ENCODE measurements around the gene ELOF1.
"Not testable (repeated sequence)": the region's sequence is repeated elsewhere in the genome, so short reads cannot be mapped to it uniquely, and the experiment has no call there.

Gene ELOF1

DNA sequence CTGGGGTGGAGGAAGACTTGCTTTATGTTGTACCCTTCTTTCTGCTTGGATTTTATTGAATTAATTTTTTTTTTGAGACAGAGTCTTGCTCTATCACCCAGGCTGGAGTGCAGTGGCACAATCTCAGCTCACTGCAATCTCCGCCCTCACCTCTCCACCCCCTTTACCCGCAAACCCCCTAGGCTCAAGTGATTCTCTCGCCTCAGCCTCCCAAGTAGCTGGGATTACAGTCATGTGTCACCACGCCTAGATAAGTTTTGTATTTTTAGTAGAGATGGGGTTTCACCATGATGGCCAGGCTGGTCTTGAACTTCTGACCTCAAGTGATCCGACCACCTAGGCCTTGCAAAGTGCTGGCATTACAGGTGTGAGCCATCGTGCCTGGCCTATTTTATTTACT, 14.3 kb upstream of the ELOF1 start:
- in situ Hi-C loops (cut with HindIII; ENCODE audit: low sequenced_read_pairs): not testable (repeated sequence)

DNA sequence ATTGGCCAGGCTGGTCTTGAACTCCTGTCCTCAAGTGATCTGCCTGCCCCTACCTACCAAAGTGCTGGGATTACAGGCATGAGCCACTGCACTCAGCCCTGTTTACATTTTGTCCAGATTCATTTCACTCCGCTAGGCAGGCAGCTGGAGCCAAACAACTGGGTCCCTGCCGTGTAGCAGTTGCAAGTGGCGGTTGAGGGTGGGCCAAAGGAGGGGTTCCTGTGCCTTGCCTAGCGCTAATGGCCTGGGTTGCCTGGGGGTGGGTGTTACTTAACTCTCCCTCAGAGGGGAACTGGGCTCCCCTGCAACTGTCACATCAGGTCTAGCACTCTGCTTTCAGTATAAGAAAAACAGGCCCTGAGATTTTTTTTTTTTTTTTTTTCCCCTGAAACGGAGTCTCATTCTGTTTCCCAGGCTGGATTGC, 11.0 kb upstream of the ELOF1 start:
- in situ Hi-C loops (cut with HindIII; ENCODE audit: low sequenced_read_pairs): no loop called here

DNA sequence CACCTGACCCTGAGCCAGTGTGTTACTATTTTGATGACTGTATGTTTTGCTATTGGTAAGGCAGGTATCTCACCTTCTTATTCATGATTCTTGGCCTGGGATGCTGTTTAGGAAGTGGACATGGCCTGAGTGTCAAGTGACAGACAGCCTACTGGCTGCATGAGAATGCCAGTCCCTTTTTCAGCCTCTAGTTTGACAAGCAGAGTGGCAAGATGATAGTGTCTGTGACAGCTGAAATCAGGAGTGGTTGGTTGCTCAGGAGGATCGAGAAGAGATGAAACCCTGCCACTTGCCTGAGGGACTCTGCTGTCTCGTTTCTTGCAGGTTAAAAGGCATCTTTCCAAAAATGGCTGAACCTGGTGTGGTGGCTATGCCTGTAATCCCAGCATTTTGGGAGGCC, 7.1 kb upstream of the ELOF1 start:
- in situ Hi-C loops (cut with HindIII; ENCODE audit: low sequenced_read_pairs): no loop called here

DNA sequence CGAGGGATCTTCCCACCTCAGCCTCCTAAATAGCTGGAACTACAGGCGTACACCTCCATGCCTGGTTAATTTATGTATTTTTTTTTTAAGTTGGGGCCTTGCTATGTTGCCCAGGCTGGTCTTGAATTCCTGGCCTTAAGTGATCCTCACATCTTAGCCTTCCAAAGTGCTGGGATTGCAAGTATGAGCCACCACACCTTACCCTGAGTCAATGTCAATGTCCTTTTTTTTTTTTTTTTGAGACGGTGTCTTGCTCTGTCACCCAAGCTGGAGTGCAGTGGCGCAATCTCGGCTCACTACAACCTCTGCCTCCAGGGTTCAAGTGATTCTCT, 6.6 kb upstream of the ELOF1 start:
- in situ Hi-C loops (cut with HindIII; ENCODE audit: low sequenced_read_pairs): not testable (repeated sequence)

DNA sequence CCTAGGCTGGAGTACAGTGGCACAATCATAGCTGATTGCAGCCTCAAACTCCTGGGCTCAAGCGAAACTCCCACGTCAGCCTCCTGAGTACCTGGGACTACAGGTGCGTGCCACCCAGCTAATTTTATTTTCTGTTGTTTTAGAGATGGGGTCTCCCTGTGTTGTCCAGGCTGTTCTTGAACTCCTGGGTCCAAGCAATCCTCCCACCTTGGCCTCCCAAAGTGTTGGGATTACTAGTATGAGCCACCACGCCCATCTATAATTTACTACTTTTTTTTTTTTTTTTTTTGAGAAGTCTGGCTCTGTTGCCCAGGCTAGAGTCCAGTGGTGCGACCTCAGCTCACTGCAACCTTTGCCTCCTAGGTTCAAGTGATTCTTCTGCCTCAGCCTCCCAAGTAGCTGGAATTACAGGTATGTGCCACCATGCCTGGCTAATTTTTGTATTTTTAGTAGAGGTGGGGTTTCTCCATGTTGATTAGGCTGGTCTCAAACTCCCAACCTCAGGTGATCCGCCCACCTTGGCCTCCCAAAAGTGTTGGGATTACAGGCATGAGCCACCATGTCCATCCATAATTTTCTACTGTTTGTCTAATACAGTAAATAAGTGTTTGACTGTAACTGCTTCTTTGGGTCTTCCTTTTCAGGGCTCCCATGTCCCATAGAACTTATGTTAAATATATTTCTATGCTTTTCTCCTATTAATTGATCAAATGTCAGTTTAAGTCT, 5.2 kb upstream of the ELOF1 start:
- in situ Hi-C loops (cut with HindIII; ENCODE audit: low sequenced_read_pairs): not testable (repeated sequence)

DNA sequence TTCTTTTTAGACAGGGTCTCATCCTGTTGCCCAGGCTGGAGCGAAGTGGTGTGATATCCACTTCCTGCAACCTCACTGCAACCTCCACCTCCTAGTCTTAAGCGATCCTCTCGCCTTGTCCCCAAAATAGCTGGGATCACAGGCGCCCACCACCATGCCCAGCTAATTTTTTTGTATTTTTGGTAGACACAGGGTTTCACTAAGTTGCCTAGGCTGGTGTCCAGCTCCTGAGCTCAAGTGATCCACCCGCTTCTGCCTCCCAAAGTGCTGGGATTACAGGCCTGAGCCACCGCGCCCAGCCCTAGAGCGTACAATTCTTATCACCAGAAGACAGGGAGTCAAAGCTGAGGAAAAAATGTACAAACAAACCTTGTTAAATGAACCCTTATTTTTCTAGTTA, 4.5 kb upstream of the ELOF1 start:
- in situ Hi-C loops (cut with HindIII; ENCODE audit: low sequenced_read_pairs): no loop called here

DNA sequence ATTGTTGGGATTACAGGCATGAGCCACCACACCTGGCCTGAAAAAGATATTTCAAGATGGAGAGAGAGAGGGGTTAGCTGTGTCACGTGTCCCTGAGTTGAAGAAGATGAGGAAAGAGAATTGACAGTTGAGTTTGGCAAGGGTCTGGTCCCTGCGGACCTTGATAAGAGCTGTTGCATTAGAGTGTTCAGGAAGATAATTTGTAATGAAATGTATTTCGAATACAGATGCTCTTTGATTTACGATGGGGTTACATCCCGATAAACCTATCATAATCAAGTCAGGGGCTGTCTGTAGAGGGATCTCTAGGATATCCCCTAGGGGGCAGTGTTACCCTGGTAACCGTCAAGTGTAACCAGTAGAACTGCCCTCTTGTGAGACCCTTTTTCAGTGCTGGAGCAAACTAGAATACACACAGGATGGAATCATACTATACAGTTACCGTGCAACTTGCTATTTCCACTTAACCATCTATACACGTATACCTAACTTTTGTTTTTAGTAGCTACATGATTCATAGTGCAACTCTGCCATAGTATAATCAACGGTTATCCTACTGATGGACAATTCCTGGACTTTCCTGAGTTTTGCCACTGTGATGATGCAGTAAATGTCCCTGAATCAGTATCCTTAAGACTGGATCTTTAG, 1.5 kb upstream of the ELOF1 start:
- in situ Hi-C loops (cut with HindIII; ENCODE audit: low sequenced_read_pairs): no loop called here

DNA sequence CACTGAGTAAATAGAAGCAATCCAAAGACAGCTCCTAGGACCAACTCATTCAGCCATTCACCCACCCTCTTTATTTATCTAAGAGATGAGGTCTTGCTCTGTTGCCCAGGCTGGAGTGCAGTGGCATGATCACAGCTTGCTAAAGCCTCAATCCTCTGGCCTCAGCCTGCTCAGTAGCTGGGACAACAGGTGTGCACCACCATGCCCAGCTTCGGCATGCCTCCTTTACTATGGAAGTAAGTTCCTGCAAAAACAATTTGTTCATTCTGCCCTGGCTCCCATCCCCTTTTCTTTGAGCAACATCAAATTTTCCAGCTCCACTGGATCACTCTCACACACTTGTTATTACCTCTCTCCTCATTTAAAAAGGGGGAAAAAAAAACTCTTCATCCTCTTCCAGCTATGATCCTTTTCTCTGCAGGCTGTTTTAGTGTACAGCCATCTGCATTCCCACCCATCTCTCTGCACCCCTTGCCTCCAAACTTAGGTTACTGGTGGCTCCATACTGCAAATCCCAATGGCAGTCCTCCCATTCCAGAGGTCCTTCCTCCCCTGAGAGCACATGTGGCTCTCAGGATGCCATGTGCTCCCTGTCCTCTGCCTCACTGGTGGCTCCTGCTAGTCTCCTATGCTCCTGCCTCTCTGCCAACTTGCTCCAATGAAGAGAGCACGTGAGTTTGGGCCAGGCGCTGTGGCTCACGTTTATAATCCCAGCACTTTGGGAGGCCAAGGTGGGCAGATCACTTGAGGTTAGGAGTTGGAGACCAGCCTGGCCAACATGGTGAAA, 2.2 kb downstream of the ELOF1 start:
- in situ Hi-C loops (cut with HindIII; ENCODE audit: low sequenced_read_pairs): no loop called here

DNA sequence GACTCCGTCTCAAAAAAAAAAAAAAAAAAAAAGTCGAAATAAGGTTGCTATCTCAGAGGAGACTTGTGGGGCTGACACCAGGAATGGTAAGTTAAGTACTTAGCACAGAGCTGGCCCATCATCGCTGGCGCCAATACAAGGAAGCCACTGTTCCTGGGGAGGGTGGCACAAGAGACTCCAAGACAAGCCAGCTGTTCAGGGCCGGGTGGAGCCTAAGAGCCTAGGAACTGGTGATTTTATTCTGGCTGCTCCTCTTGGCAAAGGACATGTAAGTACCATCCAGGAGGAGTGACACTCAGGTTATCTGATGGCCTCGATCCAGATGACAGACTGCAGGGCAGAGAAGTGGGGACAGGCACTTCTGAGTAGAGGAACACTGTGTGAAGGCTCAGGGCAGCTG, 3.8 kb downstream of the ELOF1 start:
- in situ Hi-C loops (cut with HindIII; ENCODE audit: low sequenced_read_pairs): no loop called here

DNA sequence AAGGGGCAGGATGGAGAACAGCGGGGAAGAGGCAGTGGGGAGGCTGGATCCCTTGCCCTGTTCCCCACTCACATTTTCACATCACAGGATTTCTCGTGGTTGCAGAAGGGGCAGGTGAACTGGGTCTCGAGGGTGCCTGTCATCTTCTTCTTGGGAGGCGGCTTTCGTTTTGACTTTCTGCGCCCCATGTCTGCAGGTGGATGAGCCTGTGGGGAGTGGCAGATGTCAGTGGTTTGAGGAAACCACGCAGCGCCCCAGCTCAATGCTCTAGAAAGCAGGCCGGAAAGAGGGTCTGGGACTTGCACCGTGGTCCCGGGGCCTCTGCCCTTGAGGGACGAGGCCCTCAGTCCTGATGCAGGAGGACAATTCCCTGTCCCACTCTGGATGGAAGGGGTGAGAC, 4.9 kb downstream of the ELOF1 start:
- in situ Hi-C loops (cut with HindIII; ENCODE audit: low sequenced_read_pairs): no loop called here

DNA sequence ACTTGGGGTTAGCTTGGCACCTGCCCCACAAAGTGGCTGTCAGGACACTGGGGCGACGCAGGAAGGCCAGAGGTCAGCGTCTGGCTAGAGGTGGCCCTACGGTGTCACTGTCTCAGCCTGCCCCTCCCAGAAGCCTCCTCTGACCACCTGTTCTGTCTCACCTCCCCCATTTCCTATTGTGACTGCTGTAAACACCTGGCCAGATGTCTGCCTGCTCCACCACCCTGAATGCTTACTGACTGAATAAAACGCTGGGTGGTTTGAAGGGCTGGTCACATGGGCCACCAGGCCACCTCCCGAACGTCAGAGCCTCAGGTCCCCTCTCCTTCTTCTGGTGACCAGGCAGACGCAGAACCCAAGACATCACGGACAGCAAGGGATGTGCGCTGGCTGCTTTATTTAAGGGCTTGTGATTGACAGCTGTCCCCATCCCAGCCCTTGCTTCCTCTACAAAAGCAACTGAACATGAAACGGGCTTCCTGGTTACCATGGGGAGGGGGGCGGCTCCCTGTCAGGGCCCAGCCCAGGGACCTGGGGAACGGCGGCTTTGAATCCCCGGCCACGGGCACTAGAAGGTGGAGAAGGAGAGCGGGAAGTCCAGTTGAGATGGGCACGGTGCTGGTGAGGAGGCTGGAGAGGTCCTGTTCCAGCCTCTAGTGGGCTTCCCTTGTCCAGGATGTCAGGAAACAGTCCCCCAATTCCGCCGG, 6.2 kb downstream of the ELOF1 start:
- in situ Hi-C loops (cut with HindIII; ENCODE audit: low sequenced_read_pairs): no loop called here

DNA sequence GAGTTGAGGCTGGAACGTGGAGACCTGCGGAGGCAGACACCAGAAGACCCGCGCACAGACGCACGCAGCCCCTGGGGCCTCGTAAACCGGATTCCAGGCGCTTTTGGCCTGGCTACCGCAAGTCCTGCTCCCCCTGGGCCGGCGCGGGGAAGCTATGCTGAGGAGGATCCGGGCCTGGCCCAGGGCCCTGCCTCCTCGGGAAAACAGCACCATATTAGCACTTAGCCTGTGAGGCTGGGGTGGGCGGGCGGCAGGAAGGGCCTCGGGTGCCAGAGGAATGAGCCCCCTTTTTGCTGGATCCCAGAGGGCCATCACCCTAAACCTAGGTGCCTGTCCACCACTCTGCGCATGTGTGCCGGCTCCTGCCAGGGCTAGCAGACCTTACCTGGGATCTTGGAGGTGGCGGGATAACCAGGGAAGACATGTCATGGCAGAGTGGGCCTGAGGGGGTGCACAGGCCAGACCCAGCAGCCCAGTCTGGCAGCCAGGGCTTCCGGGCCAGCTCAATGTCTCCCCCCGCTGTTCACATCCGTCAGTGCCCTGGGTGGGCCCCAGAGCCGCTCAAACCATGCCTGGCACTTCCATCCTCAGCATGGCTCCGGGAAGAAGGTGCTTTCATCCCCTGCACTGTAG, 7.3 kb downstream of the ELOF1 start:
- in situ Hi-C loops (cut with HindIII; ENCODE audit: low sequenced_read_pairs): no loop called here

DNA sequence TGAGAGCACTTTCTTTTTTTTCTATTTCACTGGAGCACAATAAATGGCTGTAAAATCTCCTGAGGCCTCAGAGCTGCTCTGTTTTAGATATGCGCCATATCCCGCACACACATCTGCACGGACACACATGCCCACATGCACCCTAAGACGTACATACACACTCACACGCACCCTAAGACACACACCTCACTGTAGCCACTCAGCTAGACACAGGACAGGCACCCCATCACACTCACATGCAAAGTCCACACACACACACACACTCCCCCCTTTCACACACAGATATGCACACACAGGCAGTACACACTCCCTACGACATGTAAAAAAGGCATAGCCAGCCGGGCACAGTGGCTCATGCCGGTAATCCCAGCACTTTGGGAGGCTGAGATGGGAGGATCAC, 8.8 kb downstream of the ELOF1 start:
- in situ Hi-C loops (cut with HindIII; ENCODE audit: low sequenced_read_pairs): no loop called here

DNA sequence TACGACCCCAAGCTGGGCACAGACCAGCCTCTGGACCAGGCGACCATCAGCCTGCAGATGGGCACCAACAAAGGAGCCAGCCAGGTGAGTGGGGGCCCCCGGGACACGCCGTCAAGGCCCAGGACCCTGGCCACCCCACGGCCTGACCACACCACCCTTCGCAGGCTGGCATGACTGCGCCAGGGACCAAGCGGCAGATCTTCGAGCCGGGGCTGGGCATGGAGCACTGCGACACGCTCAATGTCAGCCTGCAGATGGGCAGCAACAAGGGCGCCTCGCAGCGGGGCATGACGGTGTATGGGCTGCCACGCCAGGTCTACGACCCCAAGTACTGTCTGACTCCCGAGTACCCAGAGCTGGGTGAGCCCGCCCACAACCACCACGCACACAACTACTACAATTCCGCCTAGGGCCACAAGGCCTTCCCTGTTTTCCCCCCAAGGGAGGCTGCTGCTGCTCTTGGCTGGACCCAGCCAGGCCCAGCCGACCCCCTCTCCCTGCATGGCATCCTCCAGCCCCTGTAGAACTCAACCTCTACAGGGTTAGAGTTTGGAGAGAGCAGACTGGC, 9.6 kb downstream of the ELOF1 start:
- in situ Hi-C loops (cut with HindIII; ENCODE audit: low sequenced_read_pairs): no loop called here

DNA sequence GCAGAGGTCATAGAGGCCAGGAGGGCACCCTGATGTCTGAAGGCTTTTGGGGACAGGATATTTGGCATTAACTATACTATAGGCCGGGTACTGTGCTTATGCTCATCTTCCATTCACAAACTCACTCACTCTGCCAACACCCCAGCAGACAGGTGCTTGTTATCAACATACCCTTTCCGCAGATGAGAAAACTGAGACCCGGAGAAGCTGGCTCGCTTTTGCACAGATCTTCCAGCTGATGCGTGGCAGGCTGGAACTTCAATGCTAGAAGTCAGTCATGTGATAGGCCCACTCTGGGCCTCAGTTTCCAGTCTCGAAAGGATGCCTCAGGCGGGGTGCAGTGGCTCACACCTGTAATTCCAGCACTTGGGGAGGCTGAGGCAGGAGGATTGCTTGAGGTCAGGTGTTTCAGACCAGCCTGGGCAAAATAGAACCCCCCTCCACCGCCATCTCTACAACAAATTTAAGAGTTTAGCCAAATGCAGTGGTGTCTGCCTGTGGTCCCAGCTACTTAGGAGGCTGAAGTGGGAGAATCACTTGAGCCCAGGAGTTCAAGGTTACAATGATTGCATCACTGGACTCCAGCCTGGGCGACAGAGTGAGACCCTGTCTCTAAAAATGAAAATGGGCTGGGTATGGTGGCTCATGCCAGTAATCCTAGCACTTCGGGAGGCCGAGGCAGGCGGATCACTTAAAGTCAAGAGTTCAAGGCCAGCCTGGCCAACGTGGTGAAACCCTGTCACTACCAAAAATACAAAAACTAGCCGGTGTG, 10.9 kb downstream of the ELOF1 start:
- in situ Hi-C loops (cut with HindIII; ENCODE audit: low sequenced_read_pairs): no loop called here

DNA sequence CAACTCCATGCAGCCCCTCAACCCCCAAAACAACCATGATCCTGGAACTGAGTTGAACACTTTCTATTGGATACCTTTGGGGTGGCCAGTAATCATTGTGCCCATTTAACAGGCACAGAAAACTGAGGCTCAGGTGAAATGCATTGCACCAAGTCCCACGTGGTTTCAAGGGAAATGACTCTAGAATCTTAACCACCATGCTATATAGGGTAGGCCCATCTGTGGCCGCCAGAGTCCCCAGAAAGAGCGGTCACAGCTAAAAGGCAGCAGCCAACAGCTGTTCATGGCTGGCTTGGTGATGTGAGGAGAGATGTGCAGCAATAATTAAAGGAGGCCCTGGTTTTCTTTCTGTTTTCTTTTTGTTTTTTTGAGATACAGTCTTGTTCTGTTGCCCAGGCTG, 17.8 kb downstream of the ELOF1 start:
- in situ Hi-C loops (cut with HindIII; ENCODE audit: low sequenced_read_pairs): no loop called here

DNA sequence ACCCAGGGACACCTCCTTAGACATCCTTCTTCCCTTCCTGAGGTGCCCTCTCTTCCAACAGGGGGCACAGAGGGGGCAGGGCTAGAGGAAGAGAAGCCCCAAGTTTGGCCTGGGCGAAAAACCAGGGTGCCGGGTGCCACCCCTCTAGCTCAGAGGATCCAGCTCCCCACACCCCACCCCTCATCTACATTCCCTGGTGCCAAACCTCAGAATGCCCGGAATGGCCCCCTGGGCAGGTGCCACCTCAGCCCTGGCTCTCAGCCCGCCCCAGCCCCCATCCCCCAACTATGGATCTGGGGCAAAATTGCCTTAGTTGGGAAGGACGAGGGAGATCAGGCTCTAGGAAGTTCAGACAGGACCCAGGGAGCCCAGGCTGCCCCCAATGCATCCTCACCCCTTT, 18.4 kb downstream of the ELOF1 start:
- in situ Hi-C loops (cut with HindIII; ENCODE audit: low sequenced_read_pairs): no loop called here

DNA sequence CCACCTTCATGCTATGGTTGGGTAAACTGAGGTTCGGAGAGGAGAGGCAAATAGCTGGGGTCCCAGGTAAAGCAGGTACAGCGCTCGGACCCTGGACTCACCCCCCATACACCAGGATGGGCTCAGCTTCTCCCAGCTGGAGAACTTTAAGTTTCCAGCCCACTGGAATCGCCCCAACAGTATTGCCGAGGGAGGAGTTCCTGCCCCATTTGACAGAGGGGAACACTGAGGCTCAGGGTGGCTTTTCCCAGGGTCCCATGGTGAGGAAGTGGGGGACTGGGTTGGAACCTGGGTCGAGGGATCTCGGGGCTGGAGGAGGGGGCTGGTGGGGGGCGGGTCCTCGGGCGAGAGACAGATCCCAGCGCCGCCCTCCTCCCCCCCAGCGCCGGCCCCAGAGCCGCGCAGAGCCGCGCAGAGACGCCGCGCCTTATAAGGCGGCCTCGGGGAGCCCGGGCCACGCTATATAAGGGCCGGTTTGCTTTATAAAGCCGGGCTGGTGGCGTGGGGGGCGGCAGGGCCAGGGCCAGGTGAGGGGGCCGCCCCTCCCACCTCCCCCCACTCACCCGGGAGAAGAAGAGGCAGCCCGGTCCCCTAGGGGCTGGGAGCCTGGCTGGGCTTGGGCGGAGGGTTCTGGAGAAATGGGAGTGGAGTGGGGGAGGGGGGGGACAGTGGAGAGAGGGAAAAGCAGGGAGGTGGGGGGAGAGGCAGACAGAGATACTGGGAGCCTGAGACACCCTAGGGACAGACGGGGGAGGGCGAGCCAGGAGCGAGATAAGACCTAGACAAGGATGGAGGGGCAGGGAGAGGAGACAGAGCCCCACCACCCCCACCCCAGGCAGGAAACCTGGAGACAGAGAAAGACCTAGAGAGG, 19.3 kb downstream of the ELOF1 start:
- in situ Hi-C loops (cut with HindIII; ENCODE audit: low sequenced_read_pairs): no loop called here

Data from DLD1 (cell line).